ENCODE measurements around the gene ZNF677.

GRCh38 chr19:53285087-53285486 is 30.4 kb upstream of the ZNF677 start:
- TF ChIP-seq CTCF (IDR thresholded peaks at IDR 0.05; ENCODE audit: insufficient read depth, low read depth, low read length) (no peak), EZH2 (IDR thresholded peaks at IDR 0.05; ENCODE audit: insufficient read depth, low read length) (no peak)

Measured in astrocyte (in vitro differentiated cells and primary cell).